ENCODE data around the gene ITSN1. TPM values are rescaled to one million over a fixed set of nuclear protein-coding genes. Genes with fewer than 3 reads are reported as not detected.

Gene ITSN1
- total RNA-seq, 1 donor from 2014 or later: 77.5 TPM

- DNase-seq (ENCODE audit: low spot score in 2 of 2, unreplicated experiment in 2 of 2): no peak
- peaks cover 54% of the 10 kb centered on the region for H3K4me1 Mint-ChIP-seq
- TF ChIP-seq CTCF (IDR thresholded peaks at IDR 0.05; ENCODE audit: unreplicated experiment): no peak
- no peak overlapping the region for H3K4me3 Mint-ChIP-seq
- H3K36me3 Mint-ChIP-seq: no peaks in the 10 kb centered on the region
- no peaks in the 10 kb centered on the region for H3K27me3 Mint-ChIP-seq (ENCODE audit: low read depth)
- H3K9me3 Mint-ChIP-seq: no peaks in the 10 kb centered on the region
- peak overlapping the region; percentile 84 for H3K27ac Mint-ChIP-seq
Measured at GRCh38 chr21:33685613-33686197, 43.4 kb downstream of the ITSN1 start.

- Mint-ChIP-seq H3K27ac (peak overlapping the region; percentile 59), H3K4me3 (no peak overlapping the region), H3K27me3 (ENCODE audit: low read depth) (no peaks in the 10 kb centered on the region), H3K4me1 (peaks cover 49% of the 10 kb centered on the region), H3K9me3 (no peaks in the 10 kb centered on the region), H3K36me3 (no peaks in the 10 kb centered on the region)
- DNase-seq (ENCODE audit: low spot score in 2 of 2, unreplicated experiment in 2 of 2): no peak
- no peak for TF ChIP-seq CTCF (IDR thresholded peaks at IDR 0.05; ENCODE audit: unreplicated experiment)
Measured at GRCh38 chr21:33686386-33686785, 44.1 kb downstream of the ITSN1 start.

GRCh38 chr21:33687634-33688033, 45.3 kb downstream of the ITSN1 start:
- H3K27me3 Mint-ChIP-seq (ENCODE audit: low read depth): no peaks in the 10 kb centered on the region
- no peaks in the 10 kb centered on the region for H3K36me3 Mint-ChIP-seq
- H3K4me1 Mint-ChIP-seq: peaks cover 52% of the 10 kb centered on the region
- H3K4me3 Mint-ChIP-seq: no peak overlapping the region
- DNase-seq (ENCODE audit: low spot score in 2 of 2, unreplicated experiment in 2 of 2): no peak
- no peak for TF ChIP-seq CTCF (IDR thresholded peaks at IDR 0.05; ENCODE audit: unreplicated experiment)
- H3K27ac Mint-ChIP-seq: no peak overlapping the region
- H3K9me3 Mint-ChIP-seq: no peaks in the 10 kb centered on the region

GRCh38 chr21:33688353-33688752, 46.1 kb downstream of the ITSN1 start:
- H3K4me3 Mint-ChIP-seq: no peak overlapping the region
- no peaks in the 10 kb centered on the region for H3K36me3 Mint-ChIP-seq
- no peaks in the 10 kb centered on the region for H3K9me3 Mint-ChIP-seq
- peaks cover 45% of the 10 kb centered on the region for H3K4me1 Mint-ChIP-seq
- H3K27me3 Mint-ChIP-seq (ENCODE audit: low read depth): no peaks in the 10 kb centered on the region
- no peak for TF ChIP-seq CTCF (IDR thresholded peaks at IDR 0.05; ENCODE audit: unreplicated experiment)
- H3K27ac Mint-ChIP-seq: no peak overlapping the region
- DNase-seq (ENCODE audit: low spot score in 2 of 2, unreplicated experiment in 2 of 2): no peak

GRCh38 chr21:33690874-33691273, 48.6 kb downstream of the ITSN1 start:
- Mint-ChIP-seq H3K4me1 (peaks cover 29% of the 10 kb centered on the region), H3K4me3 (no peak overlapping the region), H3K9me3 (no peaks in the 10 kb centered on the region), H3K36me3 (no peaks in the 10 kb centered on the region), H3K27ac (no peak overlapping the region), H3K27me3 (ENCODE audit: low read depth) (no peaks in the 10 kb centered on the region)
- DNase-seq (ENCODE audit: low spot score in 2 of 2, unreplicated experiment in 2 of 2): no peak
- no peak for TF ChIP-seq CTCF (IDR thresholded peaks at IDR 0.05; ENCODE audit: unreplicated experiment)
